Measurements from ENCODE around the gene SMG6. TPM values are rescaled to one million over a fixed set of nuclear protein-coding genes. Genes with fewer than 3 reads are reported as not detected.

Gene SMG6
- total RNA-seq, 2 experiments from 2014 or later = 39.3 to 39.7 TPM

GRCh38 chr17:2094891-2095535 lies 208.6 kb downstream of the SMG6 start:
- Mint-ChIP-seq H3K9me3 (no peaks in the 10 kb centered on the region), H3K4me3 (no peak overlapping the region), H3K27ac (no peak overlapping the region), H3K36me3 (ENCODE audit: low read depth) (peaks cover 20% of the 10 kb centered on the region), H3K4me1 (ENCODE audit: low read depth) (peaks cover 26% of the 10 kb centered on the region), H3K27me3 (no peaks in the 10 kb centered on the region)
- H3K27ac ChIP-seq (ENCODE audit: low read depth in 1 of 2, low read length in 2 of 2) = no peak overlapping the region
- no peaks in the 10 kb centered on the region for H3K9me3 ChIP-seq (ENCODE audit: control insufficient read depth in 1 of 2, insufficient read depth in 1 of 2, low read length in 2 of 2)
- DNase-seq = no peak
- ATAC-seq (ENCODE audit: poor library complexity) = no peak
- H3K36me3 ChIP-seq (ENCODE audit: insufficient read depth, low read length) = peaks cover 3% of the 10 kb centered on the region
- H3K4me3 ChIP-seq (ENCODE audit: low read length) = no peak overlapping the region
- ChIA-PET CTCF (interaction anchor here (1.6 kb wide), 1 partner anchor 150 kb away, joined by 6 read pairs; no protein-coding TSS in a partner anchor), POLR2A (no interaction called here)
- intact Hi-C loops (cut with DNase I, micrococcal nuclease) = no loop called here
- TF ChIP-seq CTCF (IDR thresholded peaks at IDR 0.05) = no peak
- peaks cover 14% of the 10 kb centered on the region for H3K4me1 ChIP-seq (ENCODE audit: insufficient read depth, low read length)
- no peaks in the 10 kb centered on the region for H3K27me3 ChIP-seq (ENCODE audit: control insufficient read depth in 1 of 2, insufficient read depth in 2 of 2, low read length in 2 of 2)

GRCh38 chr17:2093349-2093748 lies 210.2 kb downstream of the SMG6 start:
- H3K4me3 Mint-ChIP-seq = peak overlapping the region; percentile 18
- ChIA-PET CTCF (interaction anchor here (1.6 kb wide), 1 partner anchor 152 kb away, joined by 6 read pairs; no protein-coding TSS in a partner anchor), POLR2A (interaction anchor here (0.6 kb wide), 1 partner anchor 128 kb away, joined by 3 read pairs; no protein-coding TSS in a partner anchor)
- Histone ChIP-seq H3K9me3 (ENCODE audit: control insufficient read depth in 1 of 2, insufficient read depth in 1 of 2, low read length in 2 of 2) (no peaks in the 10 kb centered on the region), H3K36me3 (ENCODE audit: insufficient read depth, low read length) (peaks cover 3% of the 10 kb centered on the region), H3K4me3 (ENCODE audit: low read length) (no peak overlapping the region), H3K27ac (ENCODE audit: low read depth in 1 of 2, low read length in 2 of 2) (no peak overlapping the region), H3K27me3 (ENCODE audit: control insufficient read depth in 1 of 2, insufficient read depth in 2 of 2, low read length in 2 of 2) (no peaks in the 10 kb centered on the region), H3K4me1 (ENCODE audit: insufficient read depth, low read length) (peaks cover 28% of the 10 kb centered on the region)
- DNase-seq (no peak), ATAC-seq (ENCODE audit: poor library complexity) (no peak)
- H3K36me3 Mint-ChIP-seq (ENCODE audit: low read depth) = peaks cover 21% of the 10 kb centered on the region
- peaks cover 43% of the 10 kb centered on the region for H3K4me1 Mint-ChIP-seq (ENCODE audit: low read depth)
- H3K27ac Mint-ChIP-seq = no peak overlapping the region
- H3K9me3 Mint-ChIP-seq = no peaks in the 10 kb centered on the region
- TF ChIP-seq CTCF (IDR thresholded peaks at IDR 0.05) = no peak
- intact Hi-C loops (cut with DNase I, micrococcal nuclease) = no loop called here
- no peaks in the 10 kb centered on the region for H3K27me3 Mint-ChIP-seq

- no peak overlapping the region for H3K27ac Mint-ChIP-seq
- ChIA-PET POLR2A (no interaction called here), CTCF (no interaction called here)
- H3K9me3 ChIP-seq (ENCODE audit: control insufficient read depth in 1 of 2, insufficient read depth in 1 of 2, low read length in 2 of 2) = no peaks in the 10 kb centered on the region
- H3K4me1 ChIP-seq (ENCODE audit: insufficient read depth, low read length) = peaks cover 39% of the 10 kb centered on the region
- DNase-seq (no peak), ATAC-seq (ENCODE audit: poor library complexity) (no peak)
- H3K27me3 ChIP-seq (ENCODE audit: control insufficient read depth in 1 of 2, insufficient read depth in 2 of 2, low read length in 2 of 2) = no peaks in the 10 kb centered on the region
- peaks cover 24% of the 10 kb centered on the region for H3K36me3 Mint-ChIP-seq (ENCODE audit: low read depth)
- intact Hi-C loops (cut with DNase I, micrococcal nuclease) = no loop called here
- TF ChIP-seq CTCF (IDR thresholded peaks at IDR 0.05) = no peak
- no peak overlapping the region for H3K4me3 ChIP-seq (ENCODE audit: low read length)
- no peak overlapping the region for H3K27ac ChIP-seq (ENCODE audit: low read depth in 1 of 2, low read length in 2 of 2)
- H3K4me3 Mint-ChIP-seq = peak overlapping the region; percentile 39
- no peaks in the 10 kb centered on the region for H3K27me3 Mint-ChIP-seq
- no peaks in the 10 kb centered on the region for H3K9me3 Mint-ChIP-seq
- peaks cover 54% of the 10 kb centered on the region for H3K4me1 Mint-ChIP-seq (ENCODE audit: low read depth)
- peaks cover 3% of the 10 kb centered on the region for H3K36me3 ChIP-seq (ENCODE audit: insufficient read depth, low read length)
These were observed 211.3 kb downstream of the SMG6 start for GRCh38 chr17:2092253-2092652.

Measured in CD4-positive, alpha-beta T cell (primary cell).